GM18517 (cell line): ENCODE results near the gene SLC39A13.

ENCODE experiments used
- ATAC-seq: cut with Tn5 transposase; IDR thresholded peaks from one replicate; pipeline ENCODE4 v1.9.1; 2021; ENCODE audit warnings: mild to moderate bottlenecking, moderate library complexity; ENCODE audit not compliant: unreplicated experiment

Gene SLC39A13

GRCh38 chr11:47447906-47448305 is 39.5 kb downstream of the SLC39A13 start:
- ATAC-seq = no peak

DNA sequence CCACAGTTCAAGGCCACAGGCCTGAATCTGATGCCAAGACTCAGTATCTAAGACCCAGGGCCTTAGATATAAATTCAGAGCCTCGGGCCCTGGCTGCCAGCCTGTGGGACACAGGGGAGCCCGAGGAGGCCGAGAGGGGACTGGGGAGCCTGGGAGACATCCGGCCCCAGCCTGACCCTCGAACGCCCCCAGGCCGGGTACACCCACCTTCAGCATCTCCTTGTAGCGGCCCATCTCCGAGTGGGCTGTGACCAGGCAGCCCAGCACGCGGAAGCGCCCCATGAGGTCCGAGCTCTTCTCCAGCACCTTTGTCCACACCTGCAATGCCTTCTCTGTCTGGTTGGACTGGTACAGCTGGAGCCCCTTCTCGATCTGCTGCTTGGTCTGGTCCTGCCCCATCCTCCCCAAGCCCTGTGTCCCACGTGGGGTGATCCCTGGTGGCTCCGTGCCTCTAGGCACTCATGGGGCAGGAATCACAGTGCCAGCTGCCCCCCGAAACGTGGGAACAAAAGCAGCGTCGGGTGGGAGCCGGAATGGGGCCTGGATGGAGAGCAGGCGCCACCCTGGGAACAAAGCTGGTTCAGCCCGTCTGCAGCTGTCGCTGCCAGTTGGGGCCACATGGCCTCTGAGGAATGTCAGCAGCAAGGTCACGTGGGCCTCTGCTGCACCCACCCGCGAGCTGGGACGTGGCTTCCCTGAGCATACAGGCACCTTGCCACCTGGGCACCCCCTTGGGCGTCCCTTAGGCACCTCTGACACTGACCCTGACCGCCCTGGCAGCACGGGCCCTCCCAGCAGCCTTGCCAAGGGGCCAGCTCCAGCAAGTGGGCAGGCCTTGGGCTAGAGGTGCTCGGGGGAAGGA is 40.4 kb downstream of the SLC39A13 start, which contains the start of gene RAPSN:
RAPSN (minus strand) TSS at position 571 of the 862 bp plus-strand sequence; CDS start at position 399, 172 bp downstream.
- no peak for ATAC-seq

GRCh38 chr11:47449541-47449940 is 41.2 kb downstream of the SLC39A13 start:
- ATAC-seq = no peak

- ATAC-seq = no peak
These were observed 43.0 kb downstream of the SLC39A13 start for GRCh38 chr11:47451436-47451835.

DNA sequence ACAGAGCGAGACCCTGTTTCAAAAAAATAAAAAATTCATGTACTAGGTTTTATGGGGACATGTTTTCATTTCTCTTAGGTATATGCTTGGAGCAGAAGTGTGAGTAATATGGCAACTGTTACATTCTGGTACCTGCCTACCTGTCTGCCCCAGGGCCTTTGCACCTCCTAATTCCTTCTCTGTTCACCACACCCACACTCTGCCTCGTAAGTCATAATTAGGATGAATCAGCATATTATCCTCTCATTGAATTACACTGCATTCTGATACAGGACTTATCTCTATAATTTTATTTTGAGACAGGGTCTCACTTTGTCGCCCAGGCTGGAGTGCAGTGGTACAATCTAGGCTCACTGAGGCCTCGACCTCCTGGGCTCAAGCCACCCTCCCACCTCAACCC is 43.6 kb downstream of the SLC39A13 start:
- no peak for ATAC-seq

DNA sequence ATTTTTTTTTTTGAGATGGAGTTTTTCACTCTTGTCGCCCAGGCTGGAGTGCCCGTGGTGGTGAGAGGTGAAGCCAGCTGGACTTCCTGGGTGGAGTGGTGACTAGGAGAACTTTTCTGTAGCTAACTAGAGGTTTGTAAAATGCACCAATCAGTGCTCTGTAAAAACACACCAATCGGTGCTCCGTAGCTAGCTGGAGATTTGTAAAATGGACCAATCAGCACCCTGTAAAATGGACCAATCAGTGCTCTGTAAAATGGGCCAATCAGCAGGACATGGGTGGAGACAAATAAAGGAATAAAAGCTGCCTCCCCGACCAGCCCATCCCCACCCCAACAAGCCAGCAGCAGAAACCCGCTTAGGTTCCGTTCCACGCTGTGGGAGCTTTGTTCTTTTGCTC is 45.0 kb downstream of the SLC39A13 start:
- no peak for ATAC-seq

GRCh38 chr11:47454258-47454671 is 45.9 kb downstream of the SLC39A13 start:
- ATAC-seq = peak; percentile 66

GRCh38 chr11:47460571-47461235 is 52.3 kb downstream of the SLC39A13 start:
- no peak for ATAC-seq

DNA sequence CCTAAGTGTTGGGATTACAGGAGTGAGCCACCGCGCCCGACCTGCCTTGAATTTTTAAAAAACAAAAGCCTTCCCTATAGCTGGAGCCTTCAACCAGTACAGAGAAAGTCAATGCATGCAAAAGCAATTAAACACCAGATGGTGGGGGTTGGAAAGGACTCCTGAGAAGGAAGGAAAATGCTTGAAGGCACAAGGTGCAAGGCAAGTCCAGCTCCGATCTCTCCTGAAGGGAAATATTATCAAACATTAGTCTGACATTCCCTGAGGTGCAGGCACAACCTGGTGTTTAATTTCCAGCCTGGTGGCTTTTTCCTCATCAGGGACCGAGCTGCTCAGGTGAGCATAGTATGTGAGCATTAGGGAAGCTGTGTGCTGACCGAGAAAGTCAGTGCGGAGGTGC is 53.5 kb downstream of the SLC39A13 start:
- no peak for ATAC-seq

DNA sequence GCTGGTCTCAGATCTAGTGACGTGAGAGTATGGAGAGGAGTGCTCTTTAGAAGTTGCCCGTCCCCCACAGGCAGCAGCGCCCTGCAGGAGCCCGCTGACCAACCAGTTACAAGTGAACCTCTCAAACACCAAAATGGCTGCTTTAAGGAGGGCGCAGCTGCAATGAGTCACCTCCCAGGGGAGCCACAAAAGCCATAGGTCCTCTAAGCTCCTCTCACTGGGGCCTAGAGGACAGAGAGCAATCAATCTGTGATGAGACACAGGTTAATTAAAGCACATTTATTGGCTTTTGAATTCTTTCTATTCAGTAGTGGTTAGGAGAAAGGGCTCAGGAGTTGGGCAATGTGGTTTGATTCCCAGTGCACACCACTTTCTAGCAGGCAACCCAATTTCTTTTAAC is 56.1 kb downstream of the SLC39A13 start:
- no peak for ATAC-seq
